ENCODE measurements around the gene EOMES.

- no peak for TF ChIP-seq CTCF (IDR thresholded peaks at IDR 0.05; ENCODE audit: low read depth, low read length)
- no peak for TF ChIP-seq MYC (IDR thresholded peaks at IDR 0.05; ENCODE audit: low read depth, low read length)
- TF ChIP-seq POLR2A (IDR thresholded peaks at IDR 0.05; ENCODE audit: extremely low read depth, insufficient read length) = no peak
Observed at GRCh38 chr3:27729325-27729724, 7.2 kb upstream of the EOMES start.

All from NB4 (cell line).